K562 (cell line): ENCODE data around the gene WNT7A. TPM values are rescaled to one million over a fixed set of nuclear protein-coding genes. Genes with fewer than 3 reads are reported as not detected.

Source experiments
- CBFB ChIP-seq: sonication (generic); formaldehyde crosslinking; IDR thresholded peaks from 2 replicates; pipeline ENCODE4 v1.4.0; 2020; ENCODE audit warnings: mild to moderate bottlenecking, missing genetic modification reagents
- CBX5 ChIP-seq: IDR thresholded peaks from 2 replicates; pipeline ENCODE4 v1.6.1; 2014; ENCODE audit warnings: low read depth, borderline replicate concordance
- DEAF1 ChIP-seq: fragments of 450-650 bp; formaldehyde crosslinking; IDR thresholded peaks from 2 replicates; pipeline ENCODE4 v1.4.0; 2020; ENCODE audit warnings: mild to moderate bottlenecking, moderate library complexity
- HDAC6 ChIP-seq: IDR thresholded peaks from 2 replicates; pipeline ENCODE4 v1.6.1; 2012; ENCODE audit warnings: low read depth, mild to moderate bottlenecking, control low read depth, inconsistent platforms, low read length, moderate library complexity
- HNRNPL ChIP-seq: fragments of 200-400 bp; formaldehyde crosslinking; IDR thresholded peaks from 2 replicates; pipeline ENCODE4 v1.6.1; 2017; ENCODE audit warnings: low read depth, mild to moderate bottlenecking, low read length
- KDM4B ChIP-seq, 2 experiments: fragments of 450-650 bp in 1 of 2; sonication (generic) in 1 of 2; IDR thresholded peaks; 2 replicates each; pipeline ENCODE4 v1.6.1; 2016 to 2017; ENCODE audit warnings: borderline replicate concordance in 2 of 2, antibody characterized with exemption in 1 of 2, low read depth in 1 of 2, mild to moderate bottlenecking in 1 of 2
- NFXL1 ChIP-seq: fragments of 450-650 bp; formaldehyde crosslinking; IDR thresholded peaks from 2 replicates; pipeline ENCODE4 v1.4.0; 2021; ENCODE audit warnings: mild to moderate bottlenecking
- PCBP2 ChIP-seq: fragments of 200-400 bp; formaldehyde crosslinking; IDR thresholded peaks from 2 replicates; pipeline ENCODE4 v1.6.1; 2018; ENCODE audit warnings: low read length, low read depth, mild to moderate bottlenecking, moderate library complexity; ENCODE audit not compliant: poor library complexity, severe bottlenecking
- SMAD2 ChIP-seq: fragments of 150-350 bp; IDR thresholded peaks from 2 replicates; pipeline ENCODE4 v1.6.1; 2014; ENCODE audit warnings: low read depth, mild to moderate bottlenecking, low read length
- TRIM24 ChIP-seq, 2 experiments: fragments of 450-650 bp; IDR thresholded peaks; 2 replicates each; pipeline ENCODE4 v1.6.1; 2016
- ZNF23 ChIP-seq: fragments of 250-450 bp; sonication (Bioruptor Pico); IDR thresholded peaks from 2 replicates; pipeline ENCODE4 v1.4.0; 2020; ENCODE audit warnings: mild to moderate bottlenecking
- ZNF318 ChIP-seq, 2 experiments: fragments of 450-650 bp; IDR thresholded peaks; 2 replicates each; pipeline ENCODE4 v1.6.1; 2016; ENCODE audit warnings: mild to moderate bottlenecking in 2 of 2, borderline replicate concordance in 1 of 2, low read depth in 1 of 2, moderate library complexity in 1 of 2
- ZNF324 ChIP-seq: fragments of 250-450 bp; sonication (Bioruptor Pico); IDR thresholded peaks from 2 replicates; pipeline ENCODE4 v1.4.0; 2020; ENCODE audit warnings: mild to moderate bottlenecking
- polyA plus RNA-seq, 8 experiments: library from polyadenylated mRNA; depleted of rRNA in 4 of 8; stranded (reverse) in 5 of 8; unstranded in 3 of 8; fragments of >200 nt; fragmentation: Nextera tagmentation in 2 of 8; fragmentation: Illumina TruSeq in 1 of 8; extraction: Ambion mirVana in 2 of 8; extraction: Trizol in 1 of 8; gene quantifications; 2 replicates each; pipeline versions ENCODE4 v1.2.1 to v1.2.3, GENCODE V29; 2011 to 2014; ENCODE audit warnings: inconsistent platforms in 1 of 8, missing spikeins in 1 of 8
- total RNA-seq, 7 experiments: library from RNA; depleted of rRNA in 6 of 7; stranded (reverse); fragments of >200 nt in 6 of 7; fragmentation: Illumina TruSeq in 2 of 7; extraction: Trizol in 2 of 7; gene quantifications; 2 replicates each; pipeline versions ENCODE4 v1.2.1 to v1.2.3, GENCODE V29; 2011 to 2021; ENCODE audit warnings: low replicate concordance in 1 of 7

Gene WNT7A
- total and polyA plus RNA-seq, 9 of the 15 experiments (the other 6 are each of a cell fraction or from before 2014, with no cell fraction given) = 0.03 TPM; not detected in 8

- TF ChIP-seq DEAF1 (CRISPR knock-in tag) = peak; percentile 99
- no peak for TF ChIP-seq KDM4B (IDR thresholded peaks at IDR 0.05; ENCODE audit: borderline replicate concordance in 2 of 2, low read depth in 1 of 2)
- TF ChIP-seq PCBP2 = no peak
- no peak for TF ChIP-seq ZNF23 (CRISPR knock-in tag)
- no peak for TF ChIP-seq ZNF324 (CRISPR knock-in tag)
- TF ChIP-seq CBX5 = no peak
- TF ChIP-seq HDAC6 = no peak
- TF ChIP-seq NFXL1 (CRISPR knock-in tag) = no peak
- TF ChIP-seq CBFB (CRISPR knock-in tag) = no peak; the same call in 1 of the 2 replicates
- no peak for TF ChIP-seq SMAD2
- no peak for TF ChIP-seq ZNF318 (IDR thresholded peaks at IDR 0.05; ENCODE audit: borderline replicate concordance in 1 of 2, low read depth in 1 of 2)
- no peak for TF ChIP-seq HNRNPL
- no peak for TF ChIP-seq TRIM24 (IDR thresholded peaks at IDR 0.05)
These were observed 15.6 kb upstream of the WNT7A start (continued) for GRCh38 chr3:13895155-13896105.
